Type B pancreatic cell (in vitro differentiated cells): ENCODE data around the gene MCF2L. TPM values are rescaled to one million over a fixed set of nuclear protein-coding genes. Genes with fewer than 3 reads are reported as not detected.

Experiments
- DNase-seq: peaks from one replicate; pipeline ENCODE4 v3.0.0; 2021; ENCODE audit warnings: mixed read lengths; ENCODE audit not compliant: unreplicated experiment; ENCODE audit errors: extremely low spot score
- H3K27ac Mint-ChIP-seq: 2 replicates; pipeline ENCODE4 v1.8.0; 2021; ENCODE audit warnings: mild to moderate bottlenecking, mixed read lengths
- H3K27me3 Mint-ChIP-seq: 2 replicates; pipeline ENCODE4 v1.8.0; 2021; ENCODE audit warnings: mixed read lengths
- H3K36me3 Mint-ChIP-seq: 2 replicates; pipeline ENCODE4 v1.8.0; 2021; ENCODE audit warnings: mixed read lengths
- H3K4me1 Mint-ChIP-seq: one replicate; pipeline ENCODE4 v1.8.0; 2021; ENCODE audit warnings: mixed read lengths; ENCODE audit not compliant: unreplicated experiment
- H3K4me3 Mint-ChIP-seq: 2 replicates; pipeline ENCODE4 v1.8.0; 2021; ENCODE audit warnings: mild to moderate bottlenecking, mixed read lengths
- H3K9me3 Mint-ChIP-seq: 2 replicates; pipeline ENCODE4 v1.8.0; 2021; ENCODE audit warnings: mixed read lengths
- CTCF ChIP-seq: fragments of 200-600 bp; sonication (generic); conservative IDR thresholded peaks from 2 replicates; pipeline ENCODE4 v1.5.0; 2021; ENCODE audit warnings: antibody characterized with exemption, mild to moderate bottlenecking
- total RNA-seq: library from RNA; stranded (reverse); gene quantifications from 2 replicates; pipeline ENCODE4 v1.2.1, GENCODE V29; 2021; ENCODE audit warnings: low replicate concordance

The MCF2L gene
- total RNA-seq, 1 donor from 2014 or later: 46.9 TPM

DNA sequence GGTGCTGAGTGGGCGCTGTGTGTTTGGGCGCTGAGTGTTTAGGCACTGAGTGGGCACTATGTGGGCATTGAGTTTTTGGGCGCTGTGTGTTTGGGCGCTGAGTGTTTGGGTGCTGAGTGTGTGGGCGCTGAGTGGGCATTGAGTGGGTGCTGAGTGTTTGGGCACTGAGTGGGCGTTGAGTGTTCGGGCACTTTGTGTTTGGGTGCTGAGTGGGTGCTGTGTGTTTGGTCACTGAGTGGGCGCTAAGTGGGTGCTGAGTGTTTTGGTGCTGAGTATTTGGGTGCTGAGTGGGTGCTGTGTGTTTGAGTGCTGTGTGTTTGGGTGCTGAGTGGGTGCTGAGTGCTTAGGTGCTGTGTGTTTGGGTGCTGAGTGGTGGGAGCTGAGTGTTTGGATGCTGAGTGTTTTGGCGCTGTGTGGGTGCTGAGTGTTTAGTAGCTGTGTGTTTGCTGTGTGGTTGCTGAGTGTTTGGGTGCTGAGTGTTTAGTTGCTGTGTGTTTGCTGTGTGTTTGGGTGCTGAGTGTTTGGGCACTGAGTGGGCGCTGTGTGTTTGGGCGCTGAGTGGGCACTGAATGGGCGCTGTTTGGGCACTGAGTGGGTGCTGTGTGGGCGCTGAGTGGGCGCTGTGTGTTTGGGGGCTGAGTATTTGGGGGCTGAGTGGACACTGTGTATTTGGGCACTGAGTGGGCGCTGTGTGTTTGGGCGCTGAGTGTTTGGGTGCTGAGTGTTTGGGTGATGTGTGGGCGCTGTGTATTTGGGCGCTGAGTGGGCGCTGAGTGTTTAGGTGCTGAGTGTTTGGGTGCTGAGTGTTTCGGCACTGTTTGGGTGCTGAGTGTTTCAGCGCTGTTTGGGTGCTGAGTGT is 89.3 kb downstream of the MCF2L start:
- H3K4me1 Mint-ChIP-seq: peaks cover 10% of the 10 kb centered on the region
- no peak for DNase-seq

DNA sequence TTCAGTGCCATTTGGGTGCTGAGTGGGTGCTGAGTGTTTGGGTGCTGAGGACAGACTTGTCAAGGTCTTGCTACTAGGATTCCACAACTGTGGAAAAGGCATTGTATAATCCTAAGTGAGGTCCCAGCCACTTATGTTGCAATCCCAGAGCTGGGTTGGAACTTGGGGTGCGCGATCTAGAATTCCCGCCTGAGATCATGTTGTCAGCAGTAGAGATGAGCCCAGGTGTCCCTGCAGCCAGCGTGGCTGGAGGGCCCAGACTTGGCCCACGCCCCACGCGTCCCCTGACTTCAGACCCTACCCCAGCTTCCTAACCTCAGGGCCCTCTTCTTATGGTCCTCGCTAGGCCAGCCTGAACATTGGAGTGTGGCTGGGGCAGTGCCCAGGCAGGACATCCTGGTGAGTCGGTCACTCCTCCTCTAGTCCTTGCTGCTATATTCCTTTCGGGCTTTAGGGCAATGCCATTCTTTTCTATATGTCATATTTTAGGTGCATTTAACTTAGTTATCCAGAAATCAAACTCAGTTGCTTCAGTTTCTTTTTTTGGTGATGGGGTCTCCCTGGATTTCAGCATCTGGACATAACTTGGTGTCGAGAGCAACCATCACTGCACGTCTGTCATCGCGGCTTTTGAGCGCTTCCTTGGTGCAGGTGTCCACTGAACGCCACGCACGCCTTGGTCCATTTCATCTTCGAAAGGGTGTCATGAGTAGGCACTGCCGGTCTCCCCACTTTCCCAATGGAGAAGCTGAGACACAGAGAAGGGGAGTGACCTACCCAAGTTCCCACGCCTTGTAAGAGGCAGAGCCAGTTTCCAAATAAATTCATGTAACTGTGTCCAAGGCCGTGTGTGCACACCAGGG is 90.2 kb downstream of the MCF2L start:
- Mint-ChIP-seq H3K27ac (no peak overlapping the region), H3K9me3 (no peaks in the 10 kb centered on the region)

More for the DNA sequence above, 89.3 kb downstream of the MCF2L start:
- Mint-ChIP-seq H3K9me3 (no peaks in the 10 kb centered on the region), H3K4me3 (no peak overlapping the region), H3K36me3 (no peaks in the 10 kb centered on the region), H3K27me3 (peaks cover 3% of the 10 kb centered on the region), H3K27ac (no peak overlapping the region)
- TF ChIP-seq CTCF: no peak

GRCh38 chr13:113059891-113060290 is 90.9 kb downstream of the MCF2L start:
- TF ChIP-seq CTCF: no peak
- Mint-ChIP-seq H3K27me3 (peaks cover 3% of the 10 kb centered on the region), H3K36me3 (peaks cover 4% of the 10 kb centered on the region), H3K4me3 (no peak overlapping the region), H3K9me3 (no peaks in the 10 kb centered on the region), H3K27ac (no peak overlapping the region), H3K4me1 (peaks cover 11% of the 10 kb centered on the region)
- no peak for DNase-seq

More for the DNA sequence above, 90.2 kb downstream of the MCF2L start:
- Mint-ChIP-seq H3K4me3 (no peak overlapping the region), H3K27me3 (peaks cover 3% of the 10 kb centered on the region), H3K36me3 (peaks cover 1% of the 10 kb centered on the region), H3K4me1 (peaks cover 11% of the 10 kb centered on the region)
- TF ChIP-seq CTCF: no peak
- no peak for DNase-seq

DNA sequence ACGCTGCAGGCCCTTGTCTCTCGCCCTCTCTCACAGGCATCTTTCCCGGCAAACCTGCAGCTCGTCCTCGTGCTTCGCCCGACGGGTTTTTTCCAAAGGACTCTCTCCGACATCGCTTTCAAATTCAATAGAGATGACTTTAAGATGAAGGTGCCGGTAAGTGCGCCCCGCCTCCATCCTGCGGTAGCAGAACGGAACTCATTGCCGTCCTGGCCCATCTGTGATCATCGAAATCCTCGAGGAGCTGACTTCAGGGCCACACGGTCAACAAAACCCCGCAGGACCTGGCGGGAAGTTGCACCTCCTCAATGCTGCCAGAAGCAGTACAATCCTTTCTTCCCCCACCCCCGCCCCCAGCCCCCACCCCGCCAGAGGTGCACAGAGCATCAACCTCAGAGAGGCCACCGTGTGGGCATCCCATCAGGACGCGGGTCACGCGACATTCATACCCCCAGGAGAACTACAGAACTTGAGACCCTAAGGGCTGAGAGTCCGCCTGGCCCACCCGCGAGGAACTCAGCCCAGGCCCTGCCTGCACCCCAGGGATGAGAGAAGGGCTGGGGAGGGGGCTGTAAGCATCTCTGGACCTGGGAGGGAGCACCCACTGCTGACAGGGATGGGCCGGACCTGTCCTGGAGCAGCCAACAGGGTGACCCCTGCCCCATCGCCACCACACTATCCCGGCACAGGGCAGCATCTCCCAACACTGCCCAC is 91.7 kb downstream of the MCF2L start:
- no peak for TF ChIP-seq CTCF
- Mint-ChIP-seq H3K27me3 (no peaks in the 10 kb centered on the region), H3K36me3 (peaks cover 4% of the 10 kb centered on the region), H3K4me3 (no peak overlapping the region), H3K4me1 (peaks cover 6% of the 10 kb centered on the region), H3K9me3 (no peaks in the 10 kb centered on the region), H3K27ac (no peak overlapping the region)
- DNase-seq: no peak

- peaks cover 4% of the 10 kb centered on the region for H3K36me3 Mint-ChIP-seq
- no peak overlapping the region for H3K27ac Mint-ChIP-seq
- H3K9me3 Mint-ChIP-seq: no peaks in the 10 kb centered on the region
Measured at GRCh38 chr13:113061271-113061625, 92.2 kb downstream of the MCF2L start.

More at GRCh38 chr13:113061271-113061625, 92.2 kb downstream of the MCF2L start:
- no peak for DNase-seq
- no peak overlapping the region for H3K4me3 Mint-ChIP-seq
- H3K27me3 Mint-ChIP-seq: no peaks in the 10 kb centered on the region
- peaks cover 6% of the 10 kb centered on the region for H3K4me1 Mint-ChIP-seq
- TF ChIP-seq CTCF: no peak
